GM12878 (cell line): ENCODE results near the gene SSH2. TPM values are rescaled to one million over a fixed set of nuclear protein-coding genes. Genes with fewer than 3 reads are reported as not detected.

Source experiments
- ATAC-seq: fragments of 200-7000 bp; cut with Tn5 transposase; 3 replicates; pipeline ENCODE4 v1.9.1; 2020; ENCODE audit warnings: mild to moderate bottlenecking, moderate library complexity
- BruUV-seq: library from RNA; stranded (reverse); fragments of 400-500 nt; replicated peaks from 2 replicates; lab custom pipeline; 2021; lab: Mats Ljungman, UMichigan
- CTCF ChIA-PET: fragments of 300-600 bp; sonication (Branson Sonifier 250); formaldehyde crosslinking; extraction: SDS; loops from one replicate; lab custom pipeline; 2021; ENCODE audit warnings: inconsistent platforms; lab: Yijun Ruan, JAX
- POLR2A ChIA-PET: fragments of 350-600 bp; formaldehyde crosslinking; extraction: SDS; loops from one replicate; lab custom pipeline; 2021; ENCODE audit warnings: inconsistent platforms; lab: Charles Lee
- RAD21 ChIA-PET: fragments of 300-600 bp; sonication (Branson Sonifier 250); formaldehyde crosslinking; loops from one replicate; lab custom pipeline; 2023; ENCODE audit warnings: antibody characterized with exemption; ENCODE audit not compliant: unreplicated experiment; lab: Charles Lee
- SMC1A ChIA-PET: fragments of 300-600 bp; sonication (Branson Sonifier 250); formaldehyde crosslinking; loops from one replicate; lab custom pipeline; 2023; ENCODE audit not compliant: unreplicated experiment, uncharacterized antibody; lab: Charles Lee
- DNase-seq: peaks from one replicate; pipeline ENCODE4 v3.0.0-alpha.2; 2011; ENCODE audit warnings: low read depth, low spot score
- FAIRE-seq: peaks from 3 replicates; lab custom pipeline; 2011; peaks lifted over from hg19 to GRCh38; lab: Jason Lieb, UNC
- H2AFZ ChIP-seq: 2 replicates; pipeline ENCODE4 v1.6.0; 2011; ENCODE audit warnings: low read depth, low read length, control low read depth; ENCODE audit not compliant: control insufficient read depth
- H3K27ac ChIP-seq: 2 replicates; pipeline ENCODE4 v1.5.1; 2011; ENCODE audit warnings: control low read depth; ENCODE audit not compliant: control insufficient read depth, insufficient read depth
- H3K27me3 ChIP-seq, 2 experiments: replicated peaks in 1 of 2; 2 replicates each; pipeline versions ENCODE4 v1.6.0 to v1.6.1; 2011; ENCODE audit warnings: low read length in 1 of 2; ENCODE audit not compliant: control insufficient read depth in 2 of 2, insufficient read depth in 2 of 2
- H3K36me3 ChIP-seq, 2 experiments: 2 replicates each; pipeline ENCODE4 v1.5.1; 2011; ENCODE audit warnings: low read length in 1 of 2; ENCODE audit not compliant: control insufficient read depth in 2 of 2, insufficient read depth in 2 of 2
- H3K4me1 ChIP-seq: 2 replicates; pipeline ENCODE4 v1.6.1; 2011; ENCODE audit warnings: mild to moderate bottlenecking, low read length, moderate library complexity, mixed read lengths; ENCODE audit not compliant: control insufficient read depth, insufficient read depth
- H3K4me2 ChIP-seq: 2 replicates; pipeline ENCODE4 v1.6.0; 2011; ENCODE audit warnings: control low read depth; ENCODE audit not compliant: control insufficient read depth, insufficient read depth
- H3K4me3 ChIP-seq: fragments of 200-600 bp; sonication (generic); 2 replicates; pipeline ENCODE4 v1.5.1; 2016
- H3K79me2 ChIP-seq: 2 replicates; pipeline ENCODE4 v1.6.0; 2011; ENCODE audit warnings: low read length; ENCODE audit not compliant: control insufficient read depth, insufficient read depth
- H3K9ac ChIP-seq: 2 replicates; pipeline ENCODE4 v1.8.0; 2011; ENCODE audit warnings: low read length, control low read depth, mixed read lengths; ENCODE audit not compliant: control insufficient read depth, insufficient read depth
- H3K9me3 ChIP-seq: replicated peaks from 3 replicates; pipeline ENCODE4 v1.5.1; 2011; ENCODE audit warnings: mild to moderate bottlenecking, low read length; ENCODE audit not compliant: control insufficient read depth, insufficient read depth
- H4K20me1 ChIP-seq: 2 replicates; pipeline ENCODE4 v1.6.0; 2011; ENCODE audit not compliant: control insufficient read depth, insufficient read depth
- EP300 ChIP-seq, 2 experiments: fragments of 150-350 bp in 1 of 2; IDR thresholded peaks; 2 replicates each; pipeline ENCODE4 v1.6.1; 2011 to 2012; ENCODE audit warnings: low read depth in 2 of 2, low read length in 2 of 2, borderline replicate concordance in 1 of 2, improper control_type of control experiment in 1 of 2, inconsistent platforms in 1 of 2; ENCODE audit not compliant: control insufficient read depth in 1 of 2
- MXI1 ChIP-seq: fragments of 150-350 bp; IDR thresholded peaks from 2 replicates; pipeline ENCODE4 v1.6.1; 2011; ENCODE audit warnings: low read depth, mild to moderate bottlenecking, inconsistent platforms, low read length, improper control_type of control experiment
- RBBP5 ChIP-seq: fragments of 200-600 bp; sonication (generic); conservative IDR thresholded peaks from 2 replicates; pipeline ENCODE4 v1.6.1; 2016
- RELB ChIP-seq: fragments of 450-650 bp; IDR thresholded peaks from 2 replicates; pipeline ENCODE4 v1.6.1; 2017; ENCODE audit warnings: low read depth, mild to moderate bottlenecking, moderate library complexity
- SREBF1 ChIP-seq: IDR thresholded peaks from 2 replicates; pipeline ENCODE4 v1.6.1; 2012; ENCODE audit warnings: mild to moderate bottlenecking, low read length
- WGBS: methylation state at CpG from one replicate; pipeline ENCODE4 v1.1.6; 2016; ENCODE audit warnings: low lambda C conversion rate; ENCODE audit not compliant: insufficient replicate concordance, insufficient coverage; ENCODE audit errors: missing lambda C conversion rate; 5-methylcytosine and 5-hydroxymethylcytosine counted together
- in situ Hi-C: fragments of 300-500 bp; cut with MboI; formaldehyde crosslinking; loops from 9 replicates; pipeline ENCODE4 v1.14.3; 2018; ENCODE audit warnings: mixed read lengths
- intact Hi-C: fragments of 100-400 bp; cut with micrococcal nuclease; formaldehyde crosslinking; loops from one replicate; pipeline ENCODE4 v1.14.2; 2022; ENCODE audit not compliant: unreplicated experiment
- polyA plus RNA-seq, 11 experiments: library from polyadenylated mRNA; depleted of rRNA in 4 of 11; unstranded in 6 of 11; stranded (reverse) in 5 of 11; fragments of >200 nt; fragmentation: Nextera tagmentation in 4 of 11; fragmentation: Illumina TruSeq in 1 of 11; extraction: Ambion mirVana in 4 of 11; extraction: Trizol in 1 of 11; gene quantifications; 1 replicate in 1 of 11; 2 replicates in 10 of 11; pipeline versions ENCODE4 v1.2.1 to v1.2.3, GENCODE V29; 2011 to 2016; ENCODE audit warnings: inconsistent platforms in 2 of 11, missing spikeins in 2 of 11, low read depth in 1 of 11
- total RNA-seq, 4 experiments: library from RNA; depleted of rRNA in 3 of 4; stranded (reverse); fragments of >200 nt in 3 of 4; fragmentation: Illumina TruSeq in 1 of 4; extraction: Trizol in 1 of 4; gene quantifications; 2 replicates each; pipeline versions ENCODE4 v1.2.1 to v1.2.3, GENCODE V29; 2013 to 2021
- TF ChIP-seq, protein P1 (sequence below): fragments of 450-650 bp; IDR thresholded peaks from 2 replicates; pipeline ENCODE4 v1.6.1; 2016; ENCODE audit warnings: mild to moderate bottlenecking
- TF ChIP-seq, protein P2 (sequence below): fragments of 450-650 bp; IDR thresholded peaks from 2 replicates; pipeline ENCODE4 v1.6.1; 2016; ENCODE audit warnings: mild to moderate bottlenecking, moderate library complexity, borderline replicate concordance
- TF ChIP-seq, protein P3 (sequence below), 3 experiments: IDR thresholded peaks in 2 of 3; conservative IDR thresholded peaks in 1 of 3; 2 replicates each; pipeline ENCODE4 v1.5.1; 2011; ENCODE audit warnings: low read depth in 3 of 3, low read length in 3 of 3, mild to moderate bottlenecking in 3 of 3, control low read depth in 2 of 3, moderate library complexity in 2 of 3, inconsistent platforms in 1 of 3, mixed read lengths in 1 of 3; ENCODE audit not compliant: control insufficient read depth in 2 of 3, insufficient read depth in 1 of 3; ENCODE audit errors: extremely low read depth in 1 of 3

The SSH2 gene
- total and polyA plus RNA-seq, 10 of the 15 experiments (the other 5 are each of a cell fraction or from before 2014, with no cell fraction given) = 9.3 to 65.9 (median 34.0) TPM

GRCh38 chr17:29594519-29595090, 335.4 kb downstream of the SSH2 start (continued):
- TF ChIP-seq EP300 (IDR thresholded peaks at IDR 0.05; ENCODE audit: borderline replicate concordance in 1 of 2, control insufficient read depth in 1 of 2, low read depth in 2 of 2, low read length in 2 of 2) = no peak
- TF ChIP-seq, protein P1, sequence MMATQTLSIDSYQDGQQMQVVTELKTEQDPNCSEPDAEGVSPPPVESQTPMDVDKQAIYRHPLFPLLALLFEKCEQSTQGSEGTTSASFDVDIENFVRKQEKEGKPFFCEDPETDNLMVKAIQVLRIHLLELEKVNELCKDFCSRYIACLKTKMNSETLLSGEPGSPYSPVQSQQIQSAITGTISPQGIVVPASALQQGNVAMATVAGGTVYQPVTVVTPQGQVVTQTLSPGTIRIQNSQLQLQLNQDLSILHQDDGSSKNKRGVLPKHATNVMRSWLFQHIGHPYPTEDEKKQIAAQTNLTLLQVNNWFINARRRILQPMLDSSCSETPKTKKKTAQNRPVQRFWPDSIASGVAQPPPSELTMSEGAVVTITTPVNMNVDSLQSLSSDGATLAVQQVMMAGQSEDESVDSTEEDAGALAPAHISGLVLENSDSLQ = no peak
- TF ChIP-seq, all 136 proteins: peak for 0

GRCh38 chr17:29593591-29594518, 336.2 kb downstream of the SSH2 start:
- ChIA-PET CTCF (interaction anchor here (0.6 to 5.0 kb wide), 12 partner anchors 11 to 224 kb away, joined by 3 to 72 read pairs (median 6); no protein-coding TSS in a partner anchor), RAD21 (interaction anchor here (0.5 to 2.9 kb wide), 4 partner anchors 10 to 224 kb away, joined by 3 to 16 read pairs (median 8); no protein-coding TSS in a partner anchor), SMC1A (interaction anchor here (0.8 to 1.9 kb wide), 2 partner anchors 12 to 13 kb away, joined by 3 to 7 read pairs; no protein-coding TSS in a partner anchor), POLR2A (interaction anchor here (1.0 to 1.1 kb wide), 2 partner anchors 20 to 21 kb away, joined by 3 to 4 read pairs; no protein-coding TSS in a partner anchor)
- DNase-seq (no peak), ATAC-seq (no peak), FAIRE-seq (no peak)
- Histone ChIP-seq H3K9me3 (no peaks in the 10 kb centered on the region), H3K9ac (no peak overlapping the region; the same call in 1 of the 2 replicates), H3K27me3 (no peaks in the 10 kb centered on the region; a peak in 1 of 4 replicates), H3K79me2 (peaks cover 6% of the 10 kb centered on the region), H3K4me1 (peaks cover 36% of the 10 kb centered on the region), H3K4me2 (peak overlapping the region; percentile 73), H3K4me3 (peak overlapping the region; percentile 67), H3K36me3 (no peaks in the 10 kb centered on the region), H2AFZ (peak overlapping the region; percentile 47; the same call in 1 of the 2 replicates), H4K20me1 (no peaks in the 10 kb centered on the region), H3K27ac (no peak overlapping the region)
- no TSS peak for BruUV-seq
- intact Hi-C loops = loop anchor here (10.0 kb wide), 1 partner anchor 229 kb away; no protein-coding TSS in a partner anchor
- WGBS = 8% methylated on average over 52 of the region's 64 CpGs
- in situ Hi-C loops = no loop called here
- TF ChIP-seq, protein P2, sequence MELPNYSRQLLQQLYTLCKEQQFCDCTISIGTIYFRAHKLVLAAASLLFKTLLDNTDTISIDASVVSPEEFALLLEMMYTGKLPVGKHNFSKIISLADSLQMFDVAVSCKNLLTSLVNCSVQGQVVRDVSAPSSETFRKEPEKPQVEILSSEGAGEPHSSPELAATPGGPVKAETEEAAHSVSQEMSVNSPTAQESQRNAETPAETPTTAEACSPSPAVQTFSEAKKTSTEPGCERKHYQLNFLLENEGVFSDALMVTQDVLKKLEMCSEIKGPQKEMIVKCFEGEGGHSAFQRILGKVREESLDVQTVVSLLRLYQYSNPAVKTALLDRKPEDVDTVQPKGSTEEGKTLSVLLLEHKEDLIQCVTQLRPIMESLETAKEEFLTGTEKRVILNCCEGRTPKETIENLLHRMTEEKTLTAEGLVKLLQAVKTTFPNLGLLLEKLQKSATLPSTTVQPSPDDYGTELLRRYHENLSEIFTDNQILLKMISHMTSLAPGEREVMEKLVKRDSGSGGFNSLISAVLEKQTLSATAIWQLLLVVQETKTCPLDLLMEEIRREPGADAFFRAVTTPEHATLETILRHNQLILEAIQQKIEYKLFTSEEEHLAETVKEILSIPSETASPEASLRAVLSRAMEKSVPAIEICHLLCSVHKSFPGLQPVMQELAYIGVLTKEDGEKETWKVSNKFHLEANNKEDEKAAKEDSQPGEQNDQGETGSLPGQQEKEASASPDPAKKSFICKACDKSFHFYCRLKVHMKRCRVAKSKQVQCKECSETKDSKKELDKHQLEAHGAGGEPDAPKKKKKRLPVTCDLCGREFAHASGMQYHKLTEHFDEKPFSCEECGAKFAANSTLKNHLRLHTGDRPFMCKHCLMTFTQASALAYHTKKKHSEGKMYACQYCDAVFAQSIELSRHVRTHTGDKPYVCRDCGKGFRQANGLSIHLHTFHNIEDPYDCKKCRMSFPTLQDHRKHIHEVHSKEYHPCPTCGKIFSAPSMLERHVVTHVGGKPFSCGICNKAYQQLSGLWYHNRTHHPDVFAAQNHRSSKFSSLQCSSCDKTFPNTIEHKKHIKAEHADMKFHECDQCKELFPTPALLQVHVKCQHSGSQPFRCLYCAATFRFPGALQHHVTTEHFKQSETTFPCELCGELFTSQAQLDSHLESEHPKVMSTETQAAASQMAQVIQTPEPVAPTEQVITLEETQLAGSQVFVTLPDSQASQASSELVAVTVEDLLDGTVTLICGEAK = peak; percentile 77
- TF ChIP-seq, protein P3, sequence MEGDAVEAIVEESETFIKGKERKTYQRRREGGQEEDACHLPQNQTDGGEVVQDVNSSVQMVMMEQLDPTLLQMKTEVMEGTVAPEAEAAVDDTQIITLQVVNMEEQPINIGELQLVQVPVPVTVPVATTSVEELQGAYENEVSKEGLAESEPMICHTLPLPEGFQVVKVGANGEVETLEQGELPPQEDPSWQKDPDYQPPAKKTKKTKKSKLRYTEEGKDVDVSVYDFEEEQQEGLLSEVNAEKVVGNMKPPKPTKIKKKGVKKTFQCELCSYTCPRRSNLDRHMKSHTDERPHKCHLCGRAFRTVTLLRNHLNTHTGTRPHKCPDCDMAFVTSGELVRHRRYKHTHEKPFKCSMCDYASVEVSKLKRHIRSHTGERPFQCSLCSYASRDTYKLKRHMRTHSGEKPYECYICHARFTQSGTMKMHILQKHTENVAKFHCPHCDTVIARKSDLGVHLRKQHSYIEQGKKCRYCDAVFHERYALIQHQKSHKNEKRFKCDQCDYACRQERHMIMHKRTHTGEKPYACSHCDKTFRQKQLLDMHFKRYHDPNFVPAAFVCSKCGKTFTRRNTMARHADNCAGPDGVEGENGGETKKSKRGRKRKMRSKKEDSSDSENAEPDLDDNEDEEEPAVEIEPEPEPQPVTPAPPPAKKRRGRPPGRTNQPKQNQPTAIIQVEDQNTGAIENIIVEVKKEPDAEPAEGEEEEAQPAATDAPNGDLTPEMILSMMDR (IDR thresholded peaks at IDR 0.05 in 2 of 3, conservative IDR thresholded peaks at IDR 0.05 in 1 of 3; ENCODE audit: control insufficient read depth in 2 of 3, extremely low read depth in 1 of 3, insufficient read depth in 1 of 3, low read depth in 3 of 3, low read length in 3 of 3) = peak; percentile 24 to 42 (median 30); a peak in 4 of 6 replicates
- TF ChIP-seq MXI1 (peak; percentile 57; the same call in 1 of the 2 replicates), RBBP5 (no peak), SREBF1 (peak; percentile 90), RELB (no peak)
